Activated T-cell treated with anti-CD3 and anti-CD28 coated beads, Interleukin-2, amount 50 U/mL, for 48 hours (primary cell): ENCODE results near the gene IL10RA.
"Not testable (repeated sequence)": the region's sequence is repeated elsewhere in the genome, so short reads cannot be mapped to it uniquely, and the experiment has no call there.

ENCODE experiments used
- DNase-seq, 2 experiments: peaks; one replicate each; pipeline ENCODE4 v3.0.0-alpha.2; 2020

The IL10RA gene

DNA sequence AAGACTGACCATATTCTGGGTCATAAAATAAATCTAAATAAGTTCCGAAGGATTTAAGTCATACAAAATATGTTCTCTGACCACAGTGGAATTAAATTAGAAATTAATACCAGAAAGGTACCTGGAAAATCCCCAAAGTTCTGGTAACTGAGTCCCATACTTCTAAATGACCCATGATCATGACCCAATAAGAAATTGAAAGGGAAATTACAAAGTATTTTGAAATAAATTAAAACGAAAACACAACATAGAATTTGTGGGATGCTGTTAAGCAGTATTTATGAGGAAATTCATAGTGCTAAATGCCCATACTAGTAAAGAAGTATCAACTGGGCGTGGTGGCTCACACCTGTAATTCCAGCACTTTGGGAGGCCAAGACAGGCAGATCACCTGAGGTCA lies 23.4 kb upstream of the IL10RA start:
- DNase-seq = no peak

DNA sequence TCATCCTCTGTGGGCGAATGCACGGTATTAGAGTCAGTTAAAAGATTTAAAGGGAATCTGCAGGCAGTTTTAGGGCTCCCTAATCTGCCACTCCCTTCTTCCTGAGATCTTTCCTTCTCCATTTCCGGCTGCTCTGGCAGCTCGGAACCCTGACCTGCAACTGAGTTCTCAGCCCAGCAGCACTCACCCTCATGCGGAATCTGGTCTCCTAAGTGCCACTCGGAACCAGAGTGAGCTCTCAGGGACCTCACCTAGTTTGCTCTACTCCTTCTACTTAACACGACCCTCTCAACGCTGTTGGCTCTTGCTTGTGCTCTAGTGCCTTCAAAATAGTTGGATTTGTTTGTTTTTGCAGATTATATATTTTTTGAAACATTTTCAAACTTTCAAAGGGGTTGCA lies 19.3 kb upstream of the IL10RA start:
- no peak for DNase-seq

DNA sequence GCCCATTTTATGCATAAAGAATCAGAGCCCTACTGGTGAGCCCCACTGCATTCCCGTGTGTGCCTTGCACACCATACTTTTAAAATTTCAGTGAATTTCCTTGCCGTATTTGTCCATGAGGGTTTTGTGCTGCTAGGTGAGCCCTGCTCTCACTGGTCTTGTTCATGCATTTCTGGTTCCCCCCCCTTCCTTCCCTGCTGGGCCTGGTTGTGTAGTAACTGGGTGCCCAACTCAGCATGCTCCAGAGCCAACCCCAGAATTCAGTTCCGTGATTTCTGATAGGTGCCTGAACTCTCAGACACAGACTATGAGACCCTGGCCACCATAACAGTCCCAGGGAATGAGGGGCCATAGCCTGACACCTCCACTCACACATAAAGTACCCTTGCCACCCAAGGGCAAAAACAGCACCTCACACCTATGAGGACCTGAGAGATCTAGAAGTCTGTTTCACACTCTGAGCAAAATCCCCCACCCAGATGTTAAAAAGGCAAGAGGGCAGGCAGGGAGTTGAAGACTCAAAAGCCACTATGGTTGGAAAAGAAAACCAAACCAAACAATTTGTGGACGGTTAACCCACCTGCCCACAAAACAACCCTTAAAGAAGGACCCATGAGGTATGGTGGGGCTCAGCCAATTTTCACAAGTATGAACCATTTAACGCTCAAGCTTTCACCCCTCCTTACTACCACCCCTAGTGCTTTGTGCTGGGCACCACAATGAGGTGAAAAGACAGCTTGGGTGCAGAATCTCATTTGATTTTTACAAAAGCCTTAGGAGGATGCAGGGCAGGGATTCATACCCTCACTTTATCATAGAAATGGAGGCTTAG lies 16.8 kb upstream of the IL10RA start:
- DNase-seq = peak in 1 of 2 experiments; percentile 19

DNA sequence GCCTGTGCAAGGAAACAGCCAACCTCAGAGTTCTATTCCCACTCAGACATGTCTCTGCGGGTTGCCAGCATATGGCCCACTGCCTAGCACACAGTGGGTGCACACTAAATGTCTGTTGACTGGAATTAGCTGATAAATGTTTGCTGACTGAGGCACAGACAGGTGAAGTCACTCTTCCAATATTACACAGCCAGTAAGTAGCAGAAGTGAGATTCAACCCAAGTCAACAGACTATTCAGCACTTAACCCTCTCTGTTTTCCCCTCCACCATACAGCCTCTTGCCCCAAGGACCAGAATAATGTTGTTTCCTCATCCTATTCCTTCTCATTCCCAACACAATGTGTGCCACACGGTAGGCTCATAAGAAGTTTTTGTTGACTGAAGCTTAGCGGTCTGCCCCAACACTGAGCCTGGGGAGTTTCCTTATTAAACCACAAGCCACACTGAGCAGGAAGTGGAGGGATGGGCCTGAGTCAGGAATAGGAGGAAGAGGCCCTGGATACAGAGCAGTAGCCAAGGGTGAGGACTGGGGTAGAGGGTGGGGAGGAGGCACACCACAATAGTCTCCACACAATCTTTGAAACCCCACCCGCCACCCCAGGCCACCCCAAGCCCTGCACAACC lies 15.7 kb upstream of the IL10RA start:
- peak; percentile 56 to 60 for DNase-seq

DNA sequence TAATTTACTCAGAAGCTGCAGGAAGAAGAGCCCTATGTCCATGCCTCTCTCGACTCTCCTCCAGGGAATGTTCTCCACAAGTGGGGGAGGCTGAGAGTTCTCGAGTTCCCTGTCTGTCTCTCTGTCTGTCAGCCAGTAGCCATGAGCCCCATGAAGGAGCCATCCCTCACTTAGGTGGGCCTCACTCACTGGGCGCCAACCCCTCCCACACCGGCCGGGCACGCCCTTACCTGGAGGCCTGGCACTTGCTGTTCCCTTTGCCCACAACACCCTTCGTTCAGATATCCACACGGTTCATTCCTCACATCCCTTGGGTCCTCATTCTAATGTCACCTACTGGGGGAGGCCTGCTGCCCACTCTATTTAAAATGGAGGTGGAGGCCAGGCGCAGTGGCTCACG lies 14.2 kb upstream of the IL10RA start:
- DNase-seq = no peak

DNA sequence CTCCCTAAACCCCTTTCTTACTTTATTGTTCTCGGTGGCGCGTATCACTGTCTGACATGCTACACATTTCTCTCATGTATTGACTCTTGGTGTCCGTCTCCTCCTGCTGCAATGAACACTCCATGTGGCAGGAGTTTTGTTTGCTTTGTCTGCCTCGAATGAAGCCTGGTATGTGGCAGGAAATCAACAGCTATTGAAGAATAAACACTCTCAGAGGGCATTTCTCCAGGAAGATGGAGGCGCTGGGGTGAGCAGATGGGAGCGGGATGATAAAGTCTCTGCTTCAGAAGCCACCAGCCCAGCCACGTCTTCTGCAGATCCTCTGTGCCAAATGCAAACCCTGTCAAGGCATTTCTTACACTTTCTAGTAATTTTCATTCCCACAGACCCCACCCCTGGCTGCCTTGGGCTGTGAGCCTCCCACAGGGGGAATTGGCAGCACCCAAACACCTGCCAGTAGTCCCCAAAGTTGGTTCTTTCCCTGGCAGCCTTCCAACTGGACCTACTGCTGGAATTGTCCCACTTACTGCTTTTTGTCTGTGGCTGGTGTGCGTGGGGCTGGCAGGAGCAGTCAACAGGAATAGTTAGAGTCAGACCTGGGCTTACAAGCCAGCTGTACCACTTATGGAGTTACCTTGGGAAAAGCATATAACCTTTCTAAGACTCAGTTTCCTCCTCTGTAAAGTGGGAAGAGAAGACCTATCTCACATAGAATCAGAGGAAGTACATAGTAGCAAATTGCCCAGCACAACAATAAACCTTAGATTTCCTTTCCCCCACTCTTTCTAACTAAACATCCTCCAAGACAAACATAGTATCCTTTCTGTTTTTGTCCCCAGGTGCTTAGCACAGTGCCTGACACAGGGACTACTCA lies 13.3 kb upstream of the IL10RA start:
- DNase-seq = no peak

DNA sequence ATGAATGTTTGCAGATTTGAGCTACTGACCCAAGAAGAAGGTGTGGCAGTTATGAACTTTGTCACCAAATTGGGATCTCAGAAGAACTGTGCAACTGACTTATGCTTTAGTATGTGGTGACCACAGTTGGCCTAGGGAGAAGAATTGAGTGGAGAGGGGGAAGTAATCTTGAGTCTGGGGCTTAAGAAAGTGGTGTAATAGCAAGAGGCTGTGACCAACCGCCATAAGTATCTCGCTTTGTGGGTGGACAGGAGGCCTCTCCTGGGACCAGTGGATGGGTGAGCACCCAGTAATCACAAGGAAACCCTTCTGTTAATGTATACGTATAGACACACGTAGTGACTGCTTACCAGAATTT lies 12.7 kb upstream of the IL10RA start:
- no peak for DNase-seq

DNA sequence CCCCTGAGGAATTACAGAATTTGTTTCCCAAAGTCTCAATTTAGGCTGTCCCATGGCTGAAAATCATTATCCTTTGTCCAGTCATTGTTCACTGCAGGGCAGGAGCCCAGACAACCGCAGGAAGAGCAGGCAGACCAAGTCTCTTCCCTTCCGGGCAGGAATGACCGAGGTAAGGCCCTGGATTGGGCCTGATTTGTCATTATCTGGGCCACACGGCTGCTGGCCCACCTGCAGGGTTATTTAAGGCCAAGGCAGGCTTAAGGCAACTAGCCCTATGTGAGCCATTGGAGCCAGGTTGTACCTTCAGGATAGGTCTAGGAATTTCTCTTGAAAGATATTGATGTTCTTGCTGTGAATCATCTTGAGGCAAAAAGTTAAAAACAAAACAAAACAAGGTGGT lies 9.7 kb upstream of the IL10RA start:
- no peak for DNase-seq

DNA sequence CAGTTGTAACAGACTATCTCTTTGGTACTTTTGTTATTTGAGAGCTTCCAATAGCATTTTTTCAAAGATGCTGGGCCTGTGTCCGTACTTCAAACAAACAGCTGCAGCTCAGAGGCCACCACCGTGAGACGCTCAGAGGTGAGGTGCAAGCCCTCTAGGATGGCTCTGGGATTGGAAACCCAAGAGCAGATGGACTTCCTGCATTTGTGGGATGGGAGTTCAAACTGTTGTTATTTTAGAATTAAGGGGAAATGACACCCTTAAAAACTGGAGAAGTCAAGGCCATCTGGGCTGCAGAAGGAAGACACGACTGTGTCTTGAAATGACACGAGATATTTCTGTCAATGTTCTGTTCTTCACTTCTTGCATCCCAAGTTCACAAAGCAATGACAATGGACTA lies 9.2 kb upstream of the IL10RA start:
- no peak for DNase-seq

DNA sequence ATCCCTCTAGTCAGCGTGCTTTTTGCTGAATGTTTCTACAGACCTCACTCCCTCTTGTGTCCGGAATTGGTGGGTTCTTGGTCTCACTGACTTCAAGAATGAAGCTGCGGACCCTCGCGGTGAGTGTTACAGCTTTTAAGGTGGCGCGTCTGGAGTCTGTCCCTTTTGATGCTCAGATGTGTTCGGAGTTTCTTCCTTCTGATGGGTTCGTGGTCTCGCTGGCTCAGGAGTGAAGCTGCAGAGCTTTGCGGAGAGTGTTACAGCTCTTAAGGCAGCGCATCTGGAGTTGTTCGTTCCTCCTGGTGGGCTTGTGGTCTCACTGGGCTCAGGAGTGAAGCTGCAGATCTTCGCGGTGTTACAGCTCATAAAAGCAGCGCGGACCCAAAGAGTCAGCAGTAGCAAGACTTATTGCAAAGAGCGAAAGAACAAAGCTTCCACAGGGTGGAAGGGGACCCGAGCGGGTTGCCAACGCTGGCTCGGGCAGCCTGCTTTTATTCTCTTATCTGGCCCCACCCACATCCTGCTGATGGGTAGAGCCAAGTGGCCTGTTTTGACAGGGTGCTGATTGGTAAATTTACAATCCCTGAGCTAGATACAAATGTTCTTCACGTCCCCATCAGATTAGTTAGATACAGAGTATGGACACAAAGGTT lies 8.5 kb upstream of the IL10RA start:
- DNase-seq = not testable (repeated sequence)

DNA sequence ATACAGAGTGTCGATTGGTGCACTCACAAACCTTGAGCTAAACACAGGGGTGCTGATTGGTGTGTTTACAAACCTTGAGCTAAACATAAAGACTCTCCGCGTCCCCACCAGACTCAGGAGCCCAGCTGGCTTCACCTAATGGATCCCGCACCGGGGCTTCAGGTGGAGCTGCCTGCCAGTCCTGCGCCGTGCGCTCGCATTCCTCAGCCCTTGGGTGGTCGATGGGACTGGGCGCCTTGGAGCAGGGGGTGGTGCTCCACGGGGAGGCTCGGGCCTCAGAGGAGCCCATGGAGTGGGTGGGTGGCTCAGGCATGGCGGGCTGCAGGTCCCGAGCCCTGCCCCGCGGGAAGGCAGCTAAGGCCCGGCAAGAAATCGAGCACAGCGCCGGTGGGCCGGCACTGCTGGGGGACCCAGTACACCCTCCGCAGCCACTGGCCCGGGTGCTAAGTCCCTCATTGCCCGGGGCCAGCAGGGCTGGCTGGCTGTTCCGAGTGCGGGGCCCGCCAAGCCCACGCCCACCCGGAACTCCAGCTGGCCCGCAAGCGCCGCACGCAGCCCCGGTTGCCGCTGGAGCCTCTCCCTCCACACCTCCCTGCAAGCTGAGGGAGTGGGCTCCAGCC lies 7.8 kb upstream of the IL10RA start:
- not testable (repeated sequence) for DNase-seq

DNA sequence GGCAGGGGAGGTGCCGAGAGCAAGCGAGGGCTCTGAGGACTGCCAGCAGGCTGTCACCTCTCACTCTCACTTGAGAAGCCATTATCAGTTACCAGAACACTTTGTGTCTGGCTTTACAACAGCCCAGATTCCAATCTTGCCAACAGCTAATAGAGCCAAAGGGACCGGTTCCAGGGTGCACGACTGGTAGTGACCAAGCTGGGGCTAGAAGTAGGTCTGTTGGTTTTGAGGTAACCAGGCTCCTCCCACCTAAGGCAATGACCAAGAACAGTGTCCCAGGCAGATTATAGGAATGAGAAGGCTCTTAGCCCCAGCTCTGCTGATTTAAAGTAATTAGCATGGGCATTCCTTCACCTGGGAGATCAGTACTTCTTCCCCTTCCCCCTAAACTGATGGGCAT lies 7.2 kb upstream of the IL10RA start:
- DNase-seq = no peak

DNA sequence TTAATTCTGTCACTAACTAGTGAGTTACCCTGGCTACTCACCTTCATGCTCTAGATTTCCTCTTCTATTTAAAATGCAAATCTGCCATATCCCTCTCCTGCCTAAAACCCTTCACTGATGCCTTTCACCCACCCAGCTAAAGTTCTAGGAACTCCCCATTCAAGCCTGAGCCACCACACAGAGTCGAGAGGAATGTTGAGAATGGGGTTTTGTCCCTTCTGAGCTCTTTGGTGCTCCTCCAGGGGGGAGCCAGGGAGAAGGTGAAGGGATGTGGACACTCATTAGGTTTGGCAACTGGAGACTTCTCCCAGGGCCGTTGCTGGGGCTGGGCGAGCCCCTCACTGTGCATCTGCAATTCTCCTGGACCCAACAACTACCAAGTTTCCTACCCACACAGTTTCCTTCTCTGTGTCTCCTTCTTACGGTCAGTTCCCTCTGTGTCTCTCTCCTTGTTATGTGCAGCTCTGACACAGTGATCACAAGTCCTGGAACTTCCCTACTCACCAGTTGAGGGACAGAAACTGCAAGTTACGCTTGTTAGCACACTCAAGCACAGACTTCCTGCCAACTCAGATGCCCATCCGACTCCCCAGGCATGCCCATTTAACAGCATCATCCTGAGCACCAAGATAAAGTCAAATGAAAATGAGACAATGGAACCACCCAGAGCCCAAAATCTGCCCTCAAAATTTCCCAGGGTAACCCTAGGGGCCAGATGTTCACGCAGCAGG lies 6.5 kb upstream of the IL10RA start:
- peak in 1 of 2 experiments; percentile 52 for DNase-seq

DNA sequence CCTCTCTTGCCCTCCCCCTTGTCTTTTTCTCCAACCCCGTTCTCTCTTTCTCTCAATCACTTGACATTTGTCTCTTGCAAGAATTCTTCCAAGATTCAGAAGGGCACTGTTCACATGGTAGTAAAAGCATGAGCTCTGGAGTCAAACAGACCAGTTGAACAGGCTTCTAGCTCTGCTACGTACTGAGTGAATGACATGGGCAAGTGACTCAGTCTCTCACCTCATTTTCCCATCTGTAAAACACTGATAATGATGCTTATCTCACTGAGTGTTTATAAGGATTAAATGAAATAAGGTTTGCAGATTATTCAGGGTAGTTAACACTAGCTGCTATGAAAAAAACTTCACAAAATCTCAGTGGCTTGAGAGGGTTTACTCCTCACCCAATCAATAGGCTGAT lies 5.9 kb upstream of the IL10RA start:
- no peak for DNase-seq

DNA sequence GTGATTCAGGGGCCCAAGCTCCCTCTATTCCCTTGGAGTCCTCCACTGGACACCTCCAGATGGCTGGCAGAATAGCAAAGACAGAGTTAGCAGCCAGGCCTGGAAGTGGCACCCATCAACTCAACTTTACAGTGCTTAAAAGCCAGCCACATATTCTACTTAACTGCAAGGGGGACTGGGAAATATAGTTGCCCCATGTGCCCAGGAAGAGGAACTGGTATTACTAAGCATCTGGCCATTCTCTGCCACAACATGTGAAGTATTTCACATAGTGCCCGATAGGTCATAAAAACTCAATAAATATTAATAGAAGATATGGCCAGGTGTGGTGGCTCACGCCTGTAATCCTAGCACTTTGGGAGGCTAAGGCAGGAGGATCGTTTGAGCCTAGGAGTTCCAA lies 5.5 kb upstream of the IL10RA start:
- DNase-seq = no peak

DNA sequence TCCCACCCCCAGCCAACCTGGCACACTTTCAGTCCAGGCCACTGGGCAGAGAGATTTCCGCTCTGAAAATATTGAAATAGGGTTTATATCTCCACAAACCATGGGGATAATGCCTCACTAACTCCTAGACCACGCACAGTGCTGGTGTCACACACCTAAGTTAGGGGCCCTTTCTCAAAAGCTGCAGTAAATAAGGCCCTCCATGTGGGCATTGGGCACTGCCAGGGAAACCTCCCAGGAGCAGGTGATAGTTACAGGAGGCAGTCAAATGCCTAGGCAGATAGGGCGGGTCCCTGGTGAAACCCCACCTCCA lies 3.1 kb upstream of the IL10RA start:
- DNase-seq = peak in 1 of 2 experiments; percentile 32

DNA sequence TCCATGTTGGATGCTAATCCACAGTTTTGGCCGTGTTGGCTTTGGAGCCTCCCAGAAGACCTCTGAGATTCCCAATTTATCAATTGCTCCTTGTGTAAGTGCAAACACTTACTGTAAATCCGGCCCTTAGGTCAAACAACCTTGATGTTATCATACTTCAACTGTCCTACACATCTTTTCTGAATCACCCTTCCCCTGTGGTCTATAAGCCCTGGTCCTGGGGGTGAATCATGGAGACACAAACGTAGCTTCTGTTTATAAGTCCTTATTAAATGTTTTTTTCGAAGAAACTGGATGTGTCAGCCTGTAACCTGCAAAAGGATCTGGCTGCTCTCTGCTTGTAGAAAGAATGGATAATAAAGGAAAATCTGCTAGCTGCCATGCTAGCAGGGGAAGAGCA lies 1.7 kb upstream of the IL10RA start:
- peak in 1 of 2 experiments; percentile 42 for DNase-seq

DNA sequence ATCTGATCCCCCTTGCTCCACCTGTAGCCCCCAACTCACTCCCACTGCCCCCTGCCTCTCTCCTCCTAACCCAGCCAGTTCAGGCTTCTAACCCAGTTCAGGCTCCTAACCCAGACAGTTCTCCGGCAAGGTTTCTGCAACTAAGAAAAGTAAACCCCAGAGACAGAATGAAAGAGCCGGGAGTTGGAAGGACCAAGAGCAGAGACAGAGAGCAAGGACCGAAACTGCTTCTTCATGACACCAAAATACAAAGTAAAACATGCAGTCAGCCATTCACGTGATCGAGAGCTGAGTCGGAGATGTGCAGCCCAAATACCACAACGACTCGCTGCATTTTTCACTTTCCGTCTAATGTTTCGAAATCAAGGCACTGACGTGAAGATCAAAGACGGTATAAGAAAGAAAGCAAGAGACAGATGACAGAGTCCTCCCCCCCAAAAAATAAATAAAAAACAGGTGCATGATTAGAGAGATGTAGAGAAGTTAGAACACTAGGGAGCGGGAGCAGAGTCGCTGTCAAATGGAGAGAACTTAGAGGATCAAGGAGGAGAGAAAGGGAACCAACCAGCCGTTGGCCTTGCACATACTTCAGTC lies 884 bp downstream of the IL10RA start:
- peak; percentile 72 to 78 for DNase-seq

DNA sequence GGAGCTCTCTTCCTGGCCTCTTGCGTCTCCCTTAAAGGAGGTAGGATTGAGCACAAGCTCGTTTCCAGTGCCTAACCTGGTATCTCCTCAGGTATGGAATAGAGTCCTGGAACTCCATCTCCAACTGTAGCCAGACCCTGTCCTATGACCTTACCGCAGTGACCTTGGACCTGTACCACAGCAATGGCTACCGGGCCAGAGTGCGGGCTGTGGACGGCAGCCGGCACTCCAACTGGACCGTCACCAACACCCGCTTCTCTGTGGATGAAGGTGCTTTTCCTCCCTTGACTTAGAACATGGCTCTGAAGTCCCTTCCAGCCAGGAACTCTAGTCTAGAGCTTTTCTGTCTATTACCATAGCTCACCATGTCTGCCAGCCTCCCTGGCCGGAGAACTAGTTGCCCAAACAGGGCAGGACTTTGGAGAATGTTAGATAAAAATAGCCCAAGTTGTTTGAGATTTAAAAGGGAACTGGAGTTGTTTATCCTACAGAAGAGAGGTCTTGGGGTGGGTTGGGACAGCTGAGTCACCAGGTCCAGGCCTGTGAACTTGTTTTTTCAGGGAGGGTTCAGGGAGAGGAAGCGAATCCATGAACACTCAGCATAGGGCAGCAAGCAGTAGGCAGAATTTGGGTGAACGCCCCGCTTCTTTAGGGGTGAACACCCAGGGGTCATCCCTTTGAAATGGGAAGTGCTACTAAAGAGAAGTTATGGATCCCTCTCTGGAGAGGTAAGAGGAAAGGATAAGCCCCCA lies 3.3 kb downstream of the IL10RA start:
- DNase-seq = peak in 1 of 2 experiments; percentile 17

DNA sequence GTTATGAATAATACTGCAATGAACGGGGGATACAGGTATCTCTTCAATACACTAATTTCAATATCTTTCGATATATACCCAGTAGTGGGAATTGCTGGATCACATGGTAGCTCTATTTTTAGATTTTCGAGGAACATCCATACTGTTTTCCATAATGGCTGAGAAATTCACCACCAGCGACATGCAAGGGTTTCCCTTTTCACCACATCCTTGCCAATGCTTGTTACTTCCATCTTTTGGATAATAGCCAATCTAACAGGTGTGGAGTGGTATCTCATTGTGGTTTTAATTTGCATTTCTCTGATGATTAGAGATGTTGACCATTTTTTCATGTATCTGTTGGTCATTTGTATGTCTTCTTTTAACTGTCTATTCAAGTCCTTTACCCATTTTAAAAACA lies 5.9 kb downstream of the IL10RA start:
- DNase-seq = no peak

DNA sequence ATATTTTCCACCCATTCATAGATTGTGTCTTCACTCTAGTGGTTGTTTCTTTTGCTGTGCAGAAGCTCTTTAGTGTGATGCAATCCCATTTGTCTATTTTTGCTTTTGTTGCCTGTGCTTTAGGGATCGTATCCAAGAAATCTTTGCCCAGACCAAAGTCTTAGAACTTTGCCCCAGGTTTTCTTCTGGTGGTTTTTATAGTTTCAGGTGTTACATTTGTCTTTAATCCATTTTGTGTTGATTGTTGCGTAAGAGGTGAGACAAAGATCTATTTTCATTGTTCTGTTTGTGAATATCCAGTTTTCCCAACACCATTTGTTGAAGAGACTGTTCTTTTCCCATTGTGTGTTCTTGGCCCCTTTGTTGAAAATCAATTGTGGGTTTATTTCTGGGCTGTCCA lies 6.4 kb downstream of the IL10RA start:
- DNase-seq = no peak
